Activated T-helper 1 cell treated with Interleukin-2 at 50 U/mL for 16 hours (primary cell): ENCODE results near the gene HNF1B.
"Not testable (repeated sequence)": the region's sequence is repeated elsewhere in the genome, so short reads cannot be mapped to it uniquely, and the experiment has no call there.

Experiments used
- DNase-seq: peaks from one replicate; pipeline ENCODE4 v3.0.0-alpha.2; 2020; ENCODE audit warnings: low read depth

The HNF1B gene, protein sequence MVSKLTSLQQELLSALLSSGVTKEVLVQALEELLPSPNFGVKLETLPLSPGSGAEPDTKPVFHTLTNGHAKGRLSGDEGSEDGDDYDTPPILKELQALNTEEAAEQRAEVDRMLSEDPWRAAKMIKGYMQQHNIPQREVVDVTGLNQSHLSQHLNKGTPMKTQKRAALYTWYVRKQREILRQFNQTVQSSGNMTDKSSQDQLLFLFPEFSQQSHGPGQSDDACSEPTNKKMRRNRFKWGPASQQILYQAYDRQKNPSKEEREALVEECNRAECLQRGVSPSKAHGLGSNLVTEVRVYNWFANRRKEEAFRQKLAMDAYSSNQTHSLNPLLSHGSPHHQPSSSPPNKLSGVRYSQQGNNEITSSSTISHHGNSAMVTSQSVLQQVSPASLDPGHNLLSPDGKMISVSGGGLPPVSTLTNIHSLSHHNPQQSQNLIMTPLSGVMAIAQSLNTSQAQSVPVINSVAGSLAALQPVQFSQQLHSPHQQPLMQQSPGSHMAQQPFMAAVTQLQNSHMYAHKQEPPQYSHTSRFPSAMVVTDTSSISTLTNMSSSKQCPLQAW

DNA sequence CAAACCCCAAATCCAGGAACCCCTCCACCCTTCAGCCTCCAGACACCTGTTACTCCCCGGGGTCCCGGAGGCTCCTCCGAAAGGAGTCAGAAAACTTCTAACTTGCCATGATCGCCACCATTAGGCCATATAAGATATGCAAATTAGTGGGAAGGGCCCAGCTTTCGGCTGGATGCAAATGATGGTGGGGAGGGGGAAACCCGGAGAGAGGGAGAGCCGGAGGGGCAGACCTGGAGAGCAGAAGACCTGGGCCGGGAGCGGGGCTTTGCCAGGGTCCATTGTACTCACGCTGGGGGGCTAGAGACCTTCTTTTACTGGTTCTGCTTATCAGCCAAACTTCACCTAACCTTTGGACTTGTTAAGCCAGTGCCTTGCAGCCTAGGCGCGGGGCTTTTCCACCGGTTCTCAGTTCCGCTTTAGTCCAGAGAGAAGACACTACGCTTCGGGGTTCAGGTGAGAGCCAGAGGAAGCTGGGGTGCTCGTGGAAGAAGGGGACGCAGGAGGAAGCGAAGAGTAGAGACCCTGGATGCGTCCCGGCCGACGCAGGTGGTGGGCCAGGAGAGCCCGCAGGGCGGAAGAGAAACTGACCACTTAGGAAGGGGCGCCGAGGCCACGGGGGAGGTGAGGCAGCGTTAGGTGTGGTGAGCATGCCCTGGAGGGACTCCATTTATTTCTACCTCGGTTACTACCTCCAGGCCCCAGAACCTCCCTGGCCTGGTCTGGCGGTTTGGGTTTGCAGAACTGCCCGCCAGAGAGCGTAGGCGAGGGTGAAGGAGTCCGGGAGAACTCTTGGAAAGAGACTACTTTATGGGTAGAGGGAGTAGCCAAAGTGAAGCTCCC lies at the start of gene HNF1B:
HNF1B (minus strand) TSS at position 99 of the 840 bp plus-strand sequence. CDS start 175 bp downstream, outside the sequence.
- no peak for DNase-seq

DNA sequence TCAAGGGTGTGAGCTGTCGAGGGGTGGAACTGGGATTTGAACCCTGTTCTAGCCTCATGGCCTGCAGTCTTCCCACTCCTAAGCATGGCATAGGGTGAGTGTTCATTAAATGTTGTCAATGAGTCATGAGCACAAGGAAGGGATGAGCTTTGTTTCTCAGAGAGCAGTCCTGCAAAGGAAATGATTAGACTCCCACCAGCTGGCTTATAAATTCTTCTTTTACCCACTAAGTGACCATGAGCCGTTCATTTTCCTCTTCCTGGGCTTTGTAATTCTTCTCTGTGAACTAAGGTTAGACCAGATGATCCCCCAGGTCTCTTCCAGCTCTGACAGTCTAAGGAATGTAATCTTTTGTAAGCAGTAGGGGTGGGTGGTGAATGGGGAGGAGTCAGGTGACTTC lies 47.9 kb upstream of the HNF1B start:
- no peak for DNase-seq

- DNase-seq = no peak
Measured at GRCh38 chr17:37791447-37792399, 46.9 kb upstream of the HNF1B start.

- no peak for DNase-seq
Measured at GRCh38 chr17:37789771-37790541, 45.1 kb upstream of the HNF1B start.

DNA sequence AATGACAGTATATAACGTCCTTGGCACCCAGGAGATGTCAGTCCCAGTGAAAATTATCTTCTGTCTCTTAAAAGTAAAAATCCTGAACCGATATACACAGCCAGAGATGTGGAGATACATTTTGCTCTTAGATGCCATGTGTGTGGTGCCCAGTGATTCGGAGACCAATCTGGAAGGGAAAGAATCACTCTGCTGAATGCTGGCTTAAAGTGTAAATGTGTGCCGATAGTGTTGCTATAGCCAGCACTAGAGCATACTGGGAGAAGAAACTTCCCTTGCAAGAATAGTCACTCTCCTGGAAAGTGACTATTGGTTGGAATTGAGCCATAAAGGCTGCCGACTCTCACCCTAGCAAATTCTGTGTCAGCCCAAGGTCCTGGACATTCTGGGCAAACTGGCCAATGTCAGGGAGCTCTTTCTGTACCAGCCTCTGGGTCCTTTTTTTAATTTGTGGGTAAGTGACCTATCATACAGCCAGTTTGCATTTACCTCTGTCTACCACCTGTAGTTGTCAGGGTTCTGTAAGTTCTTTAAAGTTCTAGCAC lies 44.2 kb upstream of the HNF1B start:
- no peak for DNase-seq

DNA sequence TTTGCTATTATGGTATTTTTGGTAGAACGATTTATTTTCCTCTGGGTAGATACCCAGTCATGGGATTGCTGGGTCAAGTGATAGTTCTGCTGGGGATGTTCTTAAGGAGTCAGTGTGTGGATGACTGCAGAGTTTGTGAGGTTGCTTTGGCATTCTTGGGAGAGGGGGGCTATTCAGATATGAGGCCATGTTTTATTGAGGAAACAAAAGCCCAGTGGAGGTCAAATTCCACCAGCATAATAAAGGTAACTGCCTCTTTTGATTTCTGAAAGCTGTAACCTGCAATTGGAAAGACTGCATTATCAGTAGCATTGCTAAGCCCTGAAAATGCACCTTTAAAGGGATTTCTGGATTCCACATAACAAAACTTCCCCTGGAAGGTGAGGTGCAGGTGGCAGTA lies 43.7 kb upstream of the HNF1B start:
- DNase-seq = no peak

DNA sequence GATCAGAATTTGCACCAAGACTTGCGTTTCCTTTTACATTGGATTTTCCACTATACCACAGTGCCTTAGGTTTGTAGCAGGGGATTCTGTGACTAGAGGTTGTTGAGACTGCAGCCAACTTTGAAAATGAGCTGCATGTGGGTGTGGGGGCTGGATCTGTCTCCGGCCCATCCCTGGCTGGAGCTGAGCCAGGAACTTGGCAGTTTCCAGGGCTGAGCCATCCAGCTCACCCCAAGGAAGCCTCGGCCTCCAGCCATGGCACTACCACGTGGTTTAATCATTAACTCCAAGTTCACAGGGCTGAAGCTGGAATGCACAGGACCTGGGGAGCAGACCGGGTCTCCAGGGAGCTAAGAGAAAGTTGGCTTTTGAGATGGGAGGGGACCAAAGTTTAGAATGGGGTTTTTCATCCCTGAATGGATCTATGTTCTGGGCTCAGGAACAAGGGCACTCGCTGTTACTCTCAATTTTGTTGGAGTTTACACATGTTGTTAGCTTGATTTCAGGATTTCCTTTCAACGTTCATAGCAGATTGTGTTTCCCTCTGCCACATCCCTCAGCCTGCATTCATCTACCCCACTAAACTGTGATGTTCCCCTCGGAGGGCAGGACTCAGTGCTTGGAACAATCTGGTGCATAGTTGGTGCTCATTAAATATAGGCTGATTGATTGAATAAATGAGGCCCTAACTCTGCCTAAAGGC lies 42.3 kb upstream of the HNF1B start:
- no peak for DNase-seq

- no peak for DNase-seq
Measured at GRCh38 chr17:37786481-37786880, 41.6 kb upstream of the HNF1B start.

- not testable (repeated sequence) for DNase-seq
Measured at GRCh38 chr17:37782460-37782859, 37.6 kb upstream of the HNF1B start.

DNA sequence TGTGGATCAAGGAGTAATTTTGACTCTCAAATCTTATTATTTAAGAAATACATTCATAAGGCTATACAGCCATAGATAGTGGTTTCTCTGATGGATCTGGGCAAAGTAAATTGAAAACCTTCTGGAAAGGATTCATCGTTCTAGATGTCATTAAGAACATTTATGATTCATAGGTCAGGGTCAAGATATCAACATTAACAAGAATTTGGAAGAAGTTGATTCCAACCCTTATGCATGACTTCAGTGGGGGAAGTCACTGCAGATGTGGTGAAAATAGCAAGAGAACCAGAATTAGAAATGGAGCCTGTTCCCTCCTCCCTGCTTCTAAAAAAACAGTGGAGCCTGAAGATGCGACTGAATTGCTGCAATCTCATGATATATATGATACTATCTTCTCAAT lies 36.6 kb upstream of the HNF1B start:
- DNase-seq = no peak

DNA sequence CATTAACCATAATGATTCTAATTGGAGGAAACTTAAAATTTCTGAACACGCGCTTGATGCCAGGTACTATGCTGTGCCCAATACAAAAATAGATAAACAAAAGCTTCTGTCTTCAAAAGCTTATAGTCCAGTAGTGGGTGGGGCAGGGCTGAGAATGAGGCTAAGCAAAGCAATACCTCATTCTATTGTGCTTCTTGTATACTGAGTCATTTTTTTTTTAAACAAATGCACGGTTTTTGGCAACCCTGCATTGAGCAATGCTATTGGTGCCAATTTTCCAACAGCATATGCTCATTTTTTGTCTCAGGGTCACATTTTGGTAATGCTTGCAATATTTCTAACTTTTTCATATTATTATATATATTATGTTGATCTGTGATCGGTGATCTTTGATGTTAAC lies 34.7 kb upstream of the HNF1B start:
- DNase-seq = no peak

GRCh38 chr17:37774504-37774903 lies 29.6 kb upstream of the HNF1B start:
- no peak for DNase-seq

DNA sequence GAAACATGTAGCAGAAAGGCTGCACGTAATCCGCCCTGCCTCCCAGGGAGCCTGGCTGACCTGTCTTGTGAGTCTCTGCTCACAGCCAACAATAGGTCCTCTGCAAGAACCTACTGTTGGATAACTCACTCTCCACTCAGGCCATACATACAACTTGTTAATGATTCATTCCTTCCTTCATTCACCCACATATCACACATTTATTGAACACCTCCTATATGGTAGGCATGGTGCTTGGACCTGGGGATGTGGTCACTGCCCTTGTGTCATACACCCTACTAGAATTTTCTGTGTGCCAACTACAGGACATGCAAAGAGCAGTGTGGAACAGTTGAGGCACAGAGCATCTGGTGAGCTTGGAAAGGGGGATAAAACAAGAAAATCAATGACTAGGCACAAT lies 28.1 kb upstream of the HNF1B start:
- DNase-seq = no peak

GRCh38 chr17:37770631-37771518 lies 26.0 kb upstream of the HNF1B start:
- no peak for DNase-seq

DNA sequence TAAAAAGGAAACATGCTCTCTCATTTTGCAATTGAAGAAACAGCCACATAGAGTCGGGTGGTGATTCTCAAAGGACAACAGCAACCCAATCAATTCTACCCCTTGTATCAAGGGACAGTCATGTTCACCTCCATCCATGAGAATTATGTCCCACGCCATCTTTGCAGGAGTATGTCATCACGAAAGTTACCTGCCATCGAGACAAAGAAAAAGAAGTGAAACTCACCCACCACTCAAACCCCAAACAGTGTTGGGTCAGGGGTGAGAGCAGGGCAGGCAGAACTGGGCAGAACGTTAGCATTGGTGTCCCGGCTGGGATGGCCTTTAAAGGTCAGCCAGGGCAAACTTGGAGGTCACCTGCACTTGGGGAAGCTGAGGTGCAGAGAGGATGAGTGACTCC lies 24.2 kb upstream of the HNF1B start:
- DNase-seq = no peak

DNA sequence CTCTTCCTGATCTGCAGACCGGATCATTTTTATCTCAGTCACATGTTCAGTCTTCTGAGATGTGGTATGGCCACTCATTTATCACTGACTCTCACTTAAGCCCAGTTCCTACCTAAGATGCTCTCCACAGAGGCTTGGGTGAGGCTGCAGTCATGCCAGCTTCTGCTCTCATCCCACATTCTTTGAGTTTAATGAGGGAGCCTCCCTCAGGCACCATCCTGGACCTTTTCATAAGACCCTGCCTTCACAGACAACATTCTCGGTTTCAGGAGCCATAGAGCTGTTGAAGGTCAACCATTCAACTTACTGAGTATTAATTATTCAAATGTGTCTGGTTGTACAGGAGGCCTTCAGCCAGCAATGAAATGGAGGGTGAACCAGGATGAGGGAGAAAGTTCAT lies 23.6 kb upstream of the HNF1B start:
- DNase-seq = no peak

DNA sequence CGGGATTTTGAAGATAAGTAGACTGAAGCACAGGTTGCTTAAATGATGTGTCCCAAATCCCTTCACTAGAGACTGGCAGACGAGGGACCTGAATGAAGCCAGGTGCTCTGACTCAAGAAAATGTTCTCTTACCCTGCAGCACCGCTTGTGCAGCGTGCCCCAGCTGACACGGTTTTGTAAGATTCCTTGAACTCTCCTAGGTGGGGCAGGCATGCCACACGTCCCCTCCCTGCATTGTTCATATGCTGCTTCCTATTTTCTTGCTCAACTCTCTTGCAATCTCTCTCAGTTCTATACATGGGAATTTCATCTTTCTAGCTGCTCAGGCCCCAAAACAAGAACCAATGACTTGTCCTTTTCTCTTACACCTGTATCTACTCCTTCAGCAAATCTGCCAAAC lies 22.1 kb upstream of the HNF1B start:
- DNase-seq = no peak

- DNase-seq = no peak
Measured at GRCh38 chr17:37764383-37764782, 19.5 kb upstream of the HNF1B start.

DNA sequence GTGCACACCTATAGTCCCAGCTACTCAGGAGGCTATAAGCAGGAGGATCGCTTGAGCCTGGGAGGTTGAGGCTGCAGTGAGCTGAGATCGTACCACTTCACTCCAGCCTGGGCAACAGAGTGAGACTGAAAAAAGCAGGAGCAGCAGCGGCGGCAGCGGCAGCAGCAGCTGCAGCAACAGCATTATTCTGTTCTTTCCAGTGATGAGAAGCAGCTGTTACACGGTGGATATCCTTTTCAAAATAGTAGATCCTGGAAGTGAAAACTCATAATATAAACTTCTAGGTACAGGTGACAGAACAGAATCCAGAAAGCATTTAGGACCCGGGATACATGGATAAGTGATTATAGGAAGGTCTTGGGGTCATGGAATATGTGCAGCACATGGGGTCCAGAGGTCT lies 17.8 kb upstream of the HNF1B start:
- no peak for DNase-seq
